NCI-H1436 (cell line): ENCODE measurements around the gene CPT1A.

Experiments used
- DNase-seq: peaks from one replicate; lab custom pipeline; 2025; lab: John Stamatoyannopoulos, UW

CPT1A gene

DNA sequence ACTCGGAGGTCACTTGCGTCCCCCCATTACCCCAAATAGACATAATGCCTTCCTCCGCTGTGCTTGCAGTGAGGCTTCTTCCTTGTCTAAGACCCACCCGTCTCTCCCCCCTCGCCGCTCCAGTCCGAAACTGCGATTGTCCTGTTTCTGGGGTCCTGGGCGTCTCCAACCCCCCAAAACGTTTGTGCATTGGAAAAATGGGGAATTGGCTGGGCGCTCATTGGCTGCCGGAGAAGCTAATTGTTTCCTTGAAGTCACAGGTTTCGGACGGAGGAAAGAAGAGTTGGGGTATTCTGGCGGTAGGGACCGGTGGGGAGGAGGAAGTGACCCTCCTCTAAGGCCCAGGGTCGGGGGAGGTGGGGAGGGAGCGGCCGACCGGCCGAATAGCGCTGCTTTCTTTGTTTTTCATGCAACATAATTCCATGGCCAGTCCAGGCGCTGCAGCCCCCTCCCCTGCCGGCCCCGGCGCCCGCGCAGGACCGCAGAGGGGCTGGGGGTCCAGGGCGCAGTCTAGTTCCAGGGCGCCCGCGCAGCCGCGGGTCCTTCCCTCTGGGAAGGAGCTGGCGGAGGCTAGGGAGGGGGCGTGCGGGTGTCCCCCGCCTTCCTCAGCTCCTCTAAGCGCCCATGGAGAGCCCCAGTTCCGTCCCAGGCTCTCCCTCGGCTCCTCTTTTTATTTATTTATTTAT lies 12.7 kb upstream of the CPT1A start:
- no peak for DNase-seq

DNA sequence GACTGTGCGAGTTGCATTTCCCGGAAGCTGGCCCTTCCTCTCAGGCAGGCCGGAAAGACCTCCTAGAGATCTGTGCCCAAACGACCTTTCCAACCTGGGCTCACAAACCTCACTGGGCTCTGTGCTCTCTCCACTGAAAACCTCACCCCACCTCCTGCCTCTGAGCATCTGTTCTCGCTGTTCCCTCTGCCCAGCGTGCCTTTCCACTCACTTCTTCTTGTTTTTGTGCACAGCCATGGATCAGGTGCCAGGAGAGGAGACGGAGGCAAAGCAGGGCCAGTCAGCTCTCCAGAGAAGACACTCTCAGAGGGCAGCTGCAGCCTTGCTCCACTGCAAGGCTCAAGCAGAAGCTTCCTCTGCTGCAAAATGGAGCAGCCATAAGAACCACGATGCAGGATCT lies 10.9 kb upstream of the CPT1A start:
- DNase-seq, result no peak

DNA sequence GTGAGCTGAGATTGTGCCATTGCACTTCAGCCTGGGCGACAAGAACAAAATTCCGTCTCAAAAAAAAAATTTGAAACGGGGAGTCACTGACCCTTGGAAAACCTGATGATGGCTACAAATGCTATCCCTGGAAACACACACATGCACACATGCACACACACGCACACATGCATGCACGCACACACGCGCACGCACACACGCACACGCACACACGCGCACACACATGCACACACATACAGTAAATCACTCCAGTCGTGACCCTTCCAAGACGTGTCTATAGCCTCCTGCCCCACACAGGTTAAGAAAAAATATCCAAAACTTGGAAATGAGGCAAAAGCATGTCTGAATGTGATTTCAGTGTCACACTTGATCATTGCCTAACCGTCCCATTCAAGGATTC lies 6.7 kb upstream of the CPT1A start:
- DNase-seq, result no peak

DNA sequence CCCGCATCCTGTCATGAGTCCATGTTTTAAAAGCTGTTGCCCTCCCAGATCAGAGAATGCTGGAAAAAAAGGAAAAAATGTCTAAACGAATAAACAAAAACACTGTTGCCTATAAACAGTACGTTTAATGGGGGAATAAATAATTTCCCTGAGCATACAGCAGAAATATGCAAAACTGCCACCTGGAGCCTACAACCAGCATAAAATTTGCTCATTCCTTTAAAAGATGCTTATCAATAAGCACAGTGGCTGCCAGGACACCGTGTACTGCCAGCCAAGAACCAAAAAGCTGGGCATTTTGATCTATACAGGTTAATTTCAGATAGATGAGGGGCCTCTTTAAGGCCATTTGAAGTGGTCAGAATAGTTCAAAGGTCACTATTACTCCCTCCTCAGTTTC lies 5.7 kb upstream of the CPT1A start:
- no peak for DNase-seq

DNA sequence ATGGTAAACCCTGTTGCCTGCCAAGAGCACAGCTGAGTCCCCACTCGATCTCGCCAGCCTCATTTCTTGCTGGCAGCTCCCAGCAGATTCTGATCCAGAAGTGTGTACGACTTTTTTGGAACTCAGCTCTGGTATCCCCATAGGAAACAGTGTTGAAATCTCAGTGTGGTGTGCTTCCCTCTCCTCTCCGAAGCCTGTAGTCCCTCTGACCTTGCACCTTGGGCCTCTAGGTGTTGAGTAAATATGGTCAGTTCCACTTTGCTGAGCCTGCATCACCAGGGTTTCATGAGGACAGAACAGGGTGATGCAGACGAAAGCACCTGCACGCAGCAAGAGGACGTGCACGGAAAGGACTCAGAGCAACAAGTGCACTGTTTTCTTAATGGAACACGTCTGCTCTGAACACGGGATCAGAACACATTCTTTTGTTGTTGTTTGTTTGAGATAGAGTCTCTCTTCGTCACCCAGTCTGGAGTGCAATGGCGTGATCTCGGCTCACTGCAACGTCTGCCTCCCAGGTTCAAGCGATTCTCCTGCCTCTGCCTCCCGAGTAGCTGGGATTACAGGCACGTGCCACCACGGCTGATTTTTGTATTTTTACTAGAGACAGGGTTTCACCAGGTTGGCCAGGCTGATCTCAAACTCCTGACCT lies 3.8 kb upstream of the CPT1A start:
- no peak for DNase-seq

DNA sequence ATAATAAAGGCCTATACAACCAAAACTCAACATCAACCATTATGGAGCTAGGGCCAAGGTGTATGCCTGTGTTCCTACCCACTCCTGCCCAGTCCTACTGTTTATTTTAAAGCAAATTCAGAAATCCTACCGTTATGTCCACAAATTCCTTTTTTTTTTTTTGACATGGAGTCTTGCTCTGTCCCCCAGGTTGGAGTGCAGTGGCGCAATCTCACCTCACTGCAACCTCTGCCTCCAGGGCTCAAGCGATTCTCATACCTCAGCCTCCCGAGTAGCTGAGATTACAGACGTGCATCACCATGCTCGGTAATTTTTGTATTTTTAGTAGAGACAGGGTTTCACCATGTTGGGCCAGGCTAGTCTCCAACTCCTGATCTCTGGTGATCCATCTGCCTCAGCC lies 3.1 kb upstream of the CPT1A start:
- DNase-seq, result no peak

DNA sequence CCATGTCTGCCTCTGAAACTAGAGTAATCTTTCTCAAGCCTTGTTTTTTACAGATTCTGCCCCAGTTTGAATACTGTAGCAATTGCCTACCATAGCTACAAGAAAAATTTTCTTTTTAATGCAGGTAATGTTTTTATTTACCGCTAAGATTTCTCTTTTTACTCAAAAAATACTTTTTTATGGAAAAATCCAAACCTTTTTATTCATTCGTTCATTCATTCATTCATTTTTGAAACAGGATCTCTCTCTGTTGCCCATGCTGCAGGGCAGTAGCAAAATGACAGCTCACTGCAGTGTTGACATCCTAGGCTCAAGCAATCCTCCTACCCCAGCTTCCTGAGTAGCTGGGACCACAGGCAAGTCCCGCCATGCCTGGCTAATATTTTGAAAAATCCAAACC lies 2.7 kb upstream of the CPT1A start:
- DNase-seq, result no peak

DNA sequence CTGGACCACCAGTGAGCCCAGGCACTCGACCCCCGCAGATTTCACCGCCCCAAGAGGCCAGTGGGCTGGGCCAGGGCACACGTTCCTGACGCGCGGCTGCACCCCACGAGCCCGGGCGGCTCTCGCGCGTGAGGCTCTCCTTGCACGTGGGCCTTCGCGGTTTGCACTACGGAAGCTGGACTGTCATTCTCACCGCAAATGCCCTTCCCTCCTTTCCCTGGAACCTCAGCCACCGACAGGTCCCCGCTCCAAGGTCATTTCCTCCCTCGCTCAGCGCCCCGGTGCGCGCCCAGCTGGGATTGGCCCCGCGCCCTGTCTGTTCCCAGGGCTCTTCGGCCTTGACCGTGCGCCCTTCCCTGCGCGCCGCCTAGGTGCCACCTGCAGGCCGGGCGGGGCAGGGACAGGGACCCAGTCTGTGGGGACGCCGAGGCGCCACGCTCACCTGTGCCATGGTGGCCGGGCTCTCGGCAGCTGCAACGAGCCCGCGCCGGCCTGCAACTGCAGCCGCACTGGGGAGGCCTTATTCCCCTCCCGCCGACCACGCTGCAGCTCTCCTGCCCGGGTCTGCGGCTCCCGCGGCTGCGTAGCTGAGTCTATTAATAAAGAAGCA lies 2.1 kb upstream of the CPT1A start:
- peak; percentile 71 for DNase-seq

DNA sequence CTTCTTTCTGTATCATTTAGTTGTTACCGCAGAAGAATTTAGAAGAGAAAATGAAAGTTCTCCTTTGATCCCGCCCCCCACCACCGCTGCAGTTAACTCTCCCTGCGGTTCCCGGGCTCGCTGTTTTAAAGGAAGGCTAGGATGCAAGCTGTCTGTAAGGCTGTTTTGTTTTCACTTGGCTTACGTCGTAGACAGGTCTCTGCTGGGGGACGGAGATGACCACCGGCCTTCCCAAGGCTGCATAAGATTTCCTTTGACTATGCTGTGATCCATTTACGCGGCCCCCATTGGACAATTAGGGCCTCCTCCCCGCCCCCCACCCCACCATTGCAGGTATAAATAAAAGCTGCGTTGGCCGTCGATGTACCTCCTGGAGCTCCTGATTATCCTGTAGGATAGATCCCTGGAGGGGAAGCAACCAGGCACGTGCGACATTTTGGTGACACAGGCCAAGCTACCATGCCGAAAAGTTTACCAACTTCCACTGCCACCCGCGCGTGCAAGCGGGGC lies 1.4 kb upstream of the CPT1A start:
- DNase-seq, result no peak

DNA sequence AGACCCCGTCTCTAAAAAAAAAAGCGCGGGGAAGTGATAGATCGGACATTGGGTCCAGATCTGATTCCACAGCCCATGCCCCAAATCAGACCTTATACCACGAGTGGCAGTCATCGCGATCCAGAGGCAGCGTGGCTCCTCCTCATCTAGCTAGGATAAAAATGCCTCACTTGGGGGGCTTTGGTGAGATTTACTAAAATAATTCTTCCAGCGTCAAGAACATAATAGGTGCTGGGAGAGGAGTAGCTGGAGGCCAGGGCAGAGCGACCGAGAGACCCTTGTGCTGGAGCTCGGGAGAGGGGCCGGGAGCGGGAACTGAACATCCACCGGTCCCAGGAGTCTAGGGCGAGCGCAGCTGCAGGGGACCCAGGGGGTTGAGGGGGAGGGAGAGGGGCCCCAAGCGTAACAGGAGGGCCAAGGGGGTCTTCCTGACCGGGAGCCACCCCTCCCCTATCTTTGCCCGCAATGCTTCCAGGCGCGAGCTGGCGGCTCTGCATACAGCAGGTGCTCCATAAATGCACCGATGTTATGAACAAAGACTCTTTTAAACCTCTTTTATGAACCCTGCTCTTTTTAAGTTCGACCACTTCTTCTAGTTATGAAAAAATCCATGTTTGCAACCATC lies 823 bp upstream of the CPT1A start:
- DNase-seq, result no peak

DNA sequence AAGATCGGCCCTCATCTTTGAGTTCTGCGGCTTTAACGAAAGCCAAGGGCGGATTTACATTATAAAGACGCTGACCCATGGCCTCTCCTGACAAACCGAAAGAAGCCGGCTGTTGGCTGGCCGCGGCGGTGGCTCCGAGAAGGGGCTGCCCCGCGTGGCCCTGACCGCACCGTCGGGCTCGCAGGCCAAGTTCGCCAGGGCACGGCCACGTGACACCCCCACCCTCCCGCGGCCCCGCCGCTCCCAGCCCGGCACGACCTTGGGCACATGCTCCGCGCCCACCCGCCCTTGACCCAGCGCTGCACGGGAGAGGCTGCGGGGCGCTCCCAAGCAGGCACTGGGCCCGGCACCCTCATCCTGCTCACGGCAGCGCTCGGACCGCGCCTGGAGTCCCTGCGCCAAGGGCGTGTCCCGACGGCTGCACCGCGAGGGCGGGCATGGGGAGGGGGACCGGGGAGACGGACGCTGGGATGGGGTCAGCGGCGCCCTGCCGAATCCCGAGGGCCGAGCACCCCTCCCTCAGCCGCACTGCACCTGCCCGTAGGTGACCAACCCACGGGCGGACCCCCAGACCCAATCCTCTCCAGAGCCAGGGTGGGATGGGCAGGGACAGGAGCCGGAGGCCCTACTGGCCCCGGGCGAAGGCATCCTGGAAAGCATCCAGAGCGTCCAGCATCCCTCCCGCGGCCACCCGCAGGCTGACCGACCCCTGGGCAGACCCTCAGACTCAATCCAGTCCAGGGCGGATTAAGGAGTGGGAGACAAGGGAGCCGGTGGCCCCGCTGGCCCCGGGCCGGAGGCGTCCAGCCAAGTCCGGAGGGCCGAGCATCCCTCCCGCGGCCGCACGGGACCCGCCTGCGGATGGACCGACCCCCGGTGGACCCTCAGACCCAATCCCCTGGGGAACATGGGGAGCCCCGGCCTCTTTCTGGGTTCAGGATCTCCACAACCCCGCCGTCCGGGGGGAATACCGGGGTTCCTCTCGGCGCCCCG lies 759 bp downstream of the CPT1A start:
- DNase-seq, result no peak

DNA sequence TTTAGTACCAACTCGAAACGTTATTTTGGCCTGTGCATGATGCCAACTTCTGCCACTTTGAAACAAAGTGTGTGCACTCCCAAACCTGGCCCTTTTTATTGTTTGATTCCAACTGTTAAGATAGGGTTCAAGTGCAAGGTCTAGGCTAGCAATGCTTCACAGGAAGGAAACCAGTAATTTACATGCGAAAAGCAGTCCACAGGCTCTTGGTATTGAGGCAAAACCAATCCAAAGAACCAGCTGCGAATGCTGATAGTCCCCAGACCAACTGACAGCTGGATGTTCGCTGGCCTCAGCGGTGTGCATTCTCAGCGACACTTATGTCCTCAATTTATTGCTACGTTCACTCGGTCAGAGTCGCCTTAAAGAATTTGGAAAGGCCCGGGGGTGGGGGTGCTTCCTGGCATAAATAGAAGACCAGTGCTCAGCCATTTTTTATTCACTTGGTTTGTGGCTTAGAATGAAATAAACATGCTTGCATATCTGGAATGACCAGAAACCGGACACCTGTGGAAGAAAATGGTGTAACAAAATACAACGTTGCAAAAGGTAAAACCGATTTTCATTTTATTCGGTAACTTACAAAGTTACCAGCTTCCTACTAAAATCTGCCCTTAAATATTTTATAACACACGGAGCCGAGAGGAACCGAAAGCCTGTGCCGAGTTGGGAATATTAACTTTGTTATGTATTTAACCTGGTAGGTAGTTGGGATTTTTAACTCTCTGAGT lies 1.6 kb downstream of the CPT1A start:
- no peak for DNase-seq

DNA sequence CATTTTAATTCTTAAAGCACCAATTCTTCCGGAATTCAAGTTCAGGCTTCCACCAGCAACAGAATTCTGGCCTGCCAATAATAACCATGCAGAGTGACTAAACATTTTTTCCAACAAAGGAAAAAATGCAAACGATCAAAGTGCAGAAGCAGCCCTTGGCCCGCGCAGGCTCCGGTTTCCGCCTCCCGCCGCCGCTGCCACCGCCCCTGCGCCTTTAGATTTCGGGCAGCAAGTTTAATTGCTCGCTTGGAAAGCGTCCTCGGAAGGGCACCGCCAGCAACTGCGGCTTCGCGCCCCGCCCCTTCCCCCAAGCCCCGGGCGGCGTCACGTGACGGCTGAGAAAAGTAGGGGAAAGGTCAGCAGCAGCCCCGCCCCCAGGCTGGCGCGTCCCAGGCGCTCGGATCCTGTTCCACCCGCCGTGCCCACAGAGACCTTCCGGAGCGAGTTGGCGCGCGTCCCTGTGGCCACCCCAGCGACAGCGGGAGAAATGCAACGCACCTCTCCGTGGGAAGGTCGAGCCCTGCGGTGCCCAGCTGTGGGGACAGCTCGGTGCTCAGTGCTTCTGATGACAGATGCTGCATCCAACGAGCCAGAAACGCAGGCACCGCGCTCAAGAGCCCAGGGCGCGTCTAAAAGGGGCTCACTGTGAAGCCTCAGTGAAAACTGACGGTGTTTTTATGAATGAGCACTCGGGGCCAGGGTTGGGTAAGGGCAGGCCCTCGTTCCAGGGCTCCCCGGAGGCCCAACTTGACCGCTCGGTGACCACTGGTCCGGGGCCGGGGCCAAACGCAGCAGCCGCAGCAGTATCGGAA lies 2.5 kb downstream of the CPT1A start:
- peak; percentile 88 for DNase-seq

DNA sequence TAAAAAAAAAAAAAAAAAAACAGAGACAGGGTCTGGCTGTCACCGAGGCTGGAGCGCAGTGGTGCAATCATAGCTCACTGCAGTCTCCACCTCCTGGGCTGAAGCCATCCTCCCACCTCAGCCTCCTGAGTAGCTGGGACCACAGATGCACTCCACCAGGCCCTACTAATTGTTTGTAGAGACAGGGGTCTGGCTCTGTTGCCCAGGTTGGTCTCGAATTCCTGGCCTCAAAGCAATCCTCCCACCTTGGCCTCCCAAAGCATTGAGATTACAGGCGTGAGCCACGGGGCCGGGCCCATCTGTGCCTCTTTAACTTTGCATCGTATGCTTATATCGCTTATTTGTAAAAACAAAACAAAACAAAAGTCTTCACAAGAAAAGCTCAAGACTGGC lies 3.1 kb downstream of the CPT1A start:
- no peak for DNase-seq

DNA sequence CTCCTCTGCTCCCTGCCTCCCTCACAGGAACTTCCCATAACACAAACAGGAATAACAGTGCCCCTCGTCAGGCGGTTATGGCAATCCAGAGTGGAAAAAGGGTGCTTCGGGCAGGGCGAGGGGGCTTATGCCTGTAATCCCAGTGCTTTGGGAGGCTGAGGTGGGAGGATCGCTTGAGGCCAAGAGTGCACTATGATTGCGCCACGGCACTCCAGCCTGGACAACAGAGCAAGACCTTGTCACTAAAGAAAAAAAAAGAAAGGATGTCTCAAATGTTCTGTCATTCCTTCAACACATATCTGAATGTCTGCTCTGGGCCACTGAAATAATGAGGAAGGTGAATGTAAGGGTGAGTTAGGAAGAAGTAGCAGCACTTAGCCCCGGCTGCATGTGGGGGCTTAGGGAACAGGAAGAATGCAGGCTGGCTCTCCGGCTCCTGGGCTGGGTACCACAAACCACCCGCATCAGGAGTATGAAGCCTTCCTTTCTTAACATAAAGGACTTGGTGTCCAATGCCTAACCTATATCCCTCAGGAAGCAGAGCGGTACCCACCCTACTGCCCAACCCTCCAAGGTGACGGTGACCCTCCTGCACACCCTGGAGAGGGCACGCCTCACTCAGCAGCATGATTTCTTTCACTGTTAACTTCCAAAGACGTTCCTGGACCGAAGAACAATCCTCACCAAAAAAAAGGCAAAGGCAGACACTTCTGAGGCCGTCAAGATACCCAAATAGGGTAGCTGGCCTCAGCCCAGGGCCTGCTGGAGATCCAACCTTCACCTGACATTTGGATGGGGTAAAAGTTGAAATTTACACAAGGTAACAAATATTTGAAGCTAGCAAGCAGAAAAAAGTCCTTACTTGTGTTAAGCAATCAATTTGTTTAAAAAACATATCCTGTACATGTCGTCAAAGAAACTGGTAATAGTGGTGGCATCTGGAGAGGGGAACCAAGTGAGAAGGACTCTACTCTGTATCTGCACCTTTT lies 3.8 kb downstream of the CPT1A start:
- DNase-seq, result no peak

DNA sequence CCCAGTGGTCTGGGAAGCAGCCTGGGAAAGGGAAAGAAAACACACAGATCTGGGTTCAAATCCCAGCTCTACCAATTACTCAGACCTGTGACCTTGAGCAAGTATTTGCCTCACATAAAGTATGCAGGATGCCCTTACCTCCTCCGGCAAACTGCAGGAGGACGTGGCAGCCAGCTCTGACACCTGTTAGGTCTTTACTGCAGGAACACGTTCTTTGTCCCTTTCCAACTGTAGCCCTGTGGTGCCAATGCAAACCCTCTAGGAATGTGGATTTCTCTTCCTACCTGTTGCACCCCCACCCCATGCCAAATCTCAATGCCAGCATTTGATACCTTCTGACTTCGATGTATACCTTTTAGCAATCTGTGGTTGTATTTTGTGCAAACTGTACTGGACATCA lies 6.0 kb downstream of the CPT1A start:
- no peak for DNase-seq

DNA sequence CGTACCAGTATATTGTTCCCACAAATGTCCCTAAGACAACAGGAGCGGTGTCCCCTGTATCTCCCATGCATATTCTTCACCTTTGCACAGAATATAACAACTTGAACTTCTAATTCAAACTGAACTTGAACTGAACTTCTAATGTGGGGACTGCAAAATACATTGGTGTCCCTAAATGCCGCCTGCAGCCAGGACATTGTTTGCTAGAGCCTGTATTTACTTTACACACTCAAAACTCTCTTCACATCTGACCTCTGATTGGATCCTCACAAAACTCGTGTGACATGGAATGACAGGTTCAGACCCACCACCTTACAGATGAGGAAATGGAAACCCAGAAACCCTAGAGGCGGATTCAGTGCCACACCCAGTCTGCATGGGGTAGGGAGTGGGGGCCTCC lies 6.4 kb downstream of the CPT1A start:
- DNase-seq, result no peak

DNA sequence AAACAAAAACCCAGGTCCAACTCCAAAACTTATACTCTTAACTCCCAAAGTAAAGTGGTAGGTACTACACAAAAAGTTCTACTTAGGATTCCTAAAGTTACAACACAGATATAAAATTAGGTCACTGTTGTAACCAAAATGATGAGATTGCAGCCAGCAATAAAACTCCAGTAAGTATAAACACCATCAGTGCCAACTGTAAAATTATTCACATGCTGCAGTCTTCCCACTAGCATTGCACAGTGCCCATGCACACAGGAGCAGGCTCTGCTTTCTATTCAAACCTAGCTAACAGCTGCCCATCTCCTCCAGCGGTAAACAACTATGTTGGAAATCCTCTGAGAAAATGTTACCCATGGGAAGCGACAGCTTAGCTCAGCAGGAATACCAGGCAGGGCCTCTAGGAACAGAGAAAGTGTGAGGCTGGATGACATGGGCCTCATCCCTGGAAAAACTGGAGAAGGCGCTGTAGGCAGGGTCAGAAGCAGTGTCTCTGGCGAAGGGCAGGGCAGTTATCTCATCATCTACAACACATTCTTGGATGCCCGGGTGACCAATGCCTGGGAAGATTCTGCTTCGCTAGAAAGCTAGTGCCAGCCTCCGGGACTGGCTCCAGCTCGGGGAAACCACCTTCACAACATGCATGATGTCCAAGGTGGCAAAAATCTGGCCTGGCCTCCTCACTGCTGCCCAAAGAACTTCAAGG lies 9.1 kb downstream of the CPT1A start:
- DNase-seq, result no peak
